Adrenal gland (tissue), 5 donors: ENCODE results near the gene MTHFD1.

Source experiments
- POLR2A ChIP-seq, 2 donors: fragments of 450-650 bp; IDR thresholded peaks; one replicate each; pipeline ENCODE4 v1.6.1; 2017; ENCODE audit warnings: antibody characterized with exemption in 2 of 2, mild to moderate bottlenecking in 2 of 2, moderate library complexity in 1 of 2
- TF ChIP-seq, protein P1 (sequence below), 6 experiments: fragments of 450-650 bp in 4 of 6; fragments of 200-600 bp in 2 of 6; sonication (generic) in 1 of 6; IDR thresholded peaks; 1 replicate in 5 of 6; 2 replicates in 1 of 6; pipeline versions ENCODE4 v1.5.1 to v1.8.0; 2016 to 2021; ENCODE audit warnings: antibody characterized with exemption in 6 of 6, mild to moderate bottlenecking in 2 of 6, moderate library complexity in 1 of 6
- donor health status: DM: no; HTN: no; CAD: no.

DNA sequence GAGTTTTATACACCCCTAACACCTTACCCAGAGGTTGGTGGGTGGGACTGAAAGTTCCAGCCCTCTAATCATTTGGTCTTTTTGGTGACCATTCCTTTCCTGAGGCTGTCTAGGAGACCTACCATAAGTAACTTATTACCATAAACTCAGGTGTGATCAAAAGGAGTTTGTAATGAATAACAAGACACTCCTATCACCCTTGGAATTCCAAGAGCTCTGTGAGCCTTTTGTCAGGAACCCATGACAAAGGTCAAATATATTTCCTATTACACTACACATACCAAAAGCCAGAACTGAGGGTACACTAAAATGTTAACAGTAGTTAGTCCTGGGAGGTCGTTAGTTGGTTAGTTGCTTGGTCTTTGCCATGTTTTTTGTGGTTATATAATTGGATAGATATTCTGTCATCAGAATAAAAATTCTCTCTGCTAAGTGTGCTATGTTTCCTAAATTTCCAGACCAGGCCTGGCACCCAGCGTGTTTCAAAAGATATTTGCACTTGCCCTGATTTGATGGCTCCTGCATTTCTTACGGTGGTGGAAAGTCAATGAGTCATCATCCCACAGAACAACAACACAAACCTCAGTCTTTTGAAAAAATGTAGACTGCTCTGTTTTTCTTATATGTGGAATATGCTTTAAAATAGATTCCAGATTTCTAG, 50.2 kb downstream of the MTHFD1 start:
- no peak for TF ChIP-seq POLR2A (IDR thresholded peaks at IDR 0.05)
- TF ChIP-seq, protein P1, sequence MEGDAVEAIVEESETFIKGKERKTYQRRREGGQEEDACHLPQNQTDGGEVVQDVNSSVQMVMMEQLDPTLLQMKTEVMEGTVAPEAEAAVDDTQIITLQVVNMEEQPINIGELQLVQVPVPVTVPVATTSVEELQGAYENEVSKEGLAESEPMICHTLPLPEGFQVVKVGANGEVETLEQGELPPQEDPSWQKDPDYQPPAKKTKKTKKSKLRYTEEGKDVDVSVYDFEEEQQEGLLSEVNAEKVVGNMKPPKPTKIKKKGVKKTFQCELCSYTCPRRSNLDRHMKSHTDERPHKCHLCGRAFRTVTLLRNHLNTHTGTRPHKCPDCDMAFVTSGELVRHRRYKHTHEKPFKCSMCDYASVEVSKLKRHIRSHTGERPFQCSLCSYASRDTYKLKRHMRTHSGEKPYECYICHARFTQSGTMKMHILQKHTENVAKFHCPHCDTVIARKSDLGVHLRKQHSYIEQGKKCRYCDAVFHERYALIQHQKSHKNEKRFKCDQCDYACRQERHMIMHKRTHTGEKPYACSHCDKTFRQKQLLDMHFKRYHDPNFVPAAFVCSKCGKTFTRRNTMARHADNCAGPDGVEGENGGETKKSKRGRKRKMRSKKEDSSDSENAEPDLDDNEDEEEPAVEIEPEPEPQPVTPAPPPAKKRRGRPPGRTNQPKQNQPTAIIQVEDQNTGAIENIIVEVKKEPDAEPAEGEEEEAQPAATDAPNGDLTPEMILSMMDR (IDR thresholded peaks at IDR 0.05) = no peak
